NCI-H146 treated with DMSO at 0.1 percent for 48 hours (cell line): Measurements from ENCODE around the gene TMC8.
A peak's percentile ranks its signal among the peaks of the same experiment; 100 is the strongest.
"Not testable (repeated sequence)": the region's sequence is repeated elsewhere in the genome, so short reads cannot be mapped to it uniquely, and the experiment has no call there.

Experiments used
- DNase-seq: peaks from one replicate; lab custom pipeline; 2025; ENCODE audit not compliant: unreplicated experiment; lab: John Stamatoyannopoulos, UW

TMC8 gene

DNA sequence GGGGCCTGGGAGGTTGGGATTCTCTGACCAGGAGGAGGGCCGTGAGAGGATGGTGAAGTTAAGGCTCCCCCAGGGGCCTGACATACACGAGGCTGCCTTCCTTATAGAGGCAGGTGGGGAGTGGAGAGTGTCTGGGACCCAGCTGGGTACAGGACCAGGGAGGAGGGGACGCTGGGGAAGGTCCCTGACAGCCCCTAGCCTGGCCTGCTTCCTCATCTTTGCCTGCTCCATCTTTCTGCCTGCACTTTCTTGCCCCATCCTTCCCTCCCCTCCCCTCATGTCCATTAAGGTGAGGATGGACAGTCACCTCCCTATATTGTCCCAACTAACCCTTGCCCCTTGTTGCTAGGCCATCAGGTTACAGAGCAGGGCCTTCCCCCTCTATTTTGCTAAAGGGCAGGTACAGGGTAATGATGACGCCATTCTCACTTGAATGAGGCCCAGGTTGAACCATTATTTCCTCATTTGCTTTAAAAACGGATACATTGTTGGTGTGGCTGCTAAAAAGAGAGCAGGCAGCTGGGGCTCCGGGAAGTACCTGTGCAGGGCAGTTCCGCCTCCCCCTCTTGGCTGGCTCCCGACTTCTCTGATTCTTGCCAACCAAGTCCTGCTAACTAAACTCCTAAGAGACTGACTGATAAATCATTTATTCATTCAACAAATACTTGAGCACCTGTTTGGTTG is 16.9 kb downstream of the TMC8 start:
- no peak for DNase-seq

GRCh38 chr17:78148286-78149016 is 17.9 kb downstream of the TMC8 start:
- no peak for DNase-seq

- no peak for DNase-seq
These were observed 21.0 kb downstream of the TMC8 start for GRCh38 chr17:78151514-78152008.

GRCh38 chr17:78154903-78155811 is 24.6 kb downstream of the TMC8 start:
- no peak for DNase-seq

DNA sequence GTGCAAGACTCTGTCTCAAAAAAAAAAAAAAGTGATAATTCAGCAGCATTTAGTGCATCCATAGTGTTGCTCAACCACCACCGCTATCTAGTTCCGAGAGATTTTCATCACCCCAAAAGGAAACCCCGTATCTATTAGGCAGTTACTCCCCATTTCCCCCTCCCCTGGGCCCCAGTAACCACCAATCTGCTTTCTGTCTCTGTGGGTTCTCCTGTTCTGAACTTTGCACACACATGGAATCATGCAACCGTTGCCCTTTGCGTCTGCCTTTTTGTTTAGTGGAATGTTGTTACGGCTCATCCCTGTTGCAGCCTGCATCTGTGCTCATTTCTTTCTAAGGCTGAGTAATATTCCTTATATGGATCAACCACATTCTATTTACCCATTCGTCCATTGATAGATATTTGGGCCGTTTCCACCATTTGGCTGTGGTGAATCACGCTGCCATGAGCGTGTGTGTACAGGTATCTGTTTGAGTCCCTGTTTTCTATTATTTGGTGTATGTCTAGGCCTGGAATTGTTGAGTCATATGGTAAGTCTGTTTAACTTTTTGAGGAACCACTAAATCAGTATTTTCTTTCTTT is 29.1 kb downstream of the TMC8 start:
- no peak for DNase-seq

DNA sequence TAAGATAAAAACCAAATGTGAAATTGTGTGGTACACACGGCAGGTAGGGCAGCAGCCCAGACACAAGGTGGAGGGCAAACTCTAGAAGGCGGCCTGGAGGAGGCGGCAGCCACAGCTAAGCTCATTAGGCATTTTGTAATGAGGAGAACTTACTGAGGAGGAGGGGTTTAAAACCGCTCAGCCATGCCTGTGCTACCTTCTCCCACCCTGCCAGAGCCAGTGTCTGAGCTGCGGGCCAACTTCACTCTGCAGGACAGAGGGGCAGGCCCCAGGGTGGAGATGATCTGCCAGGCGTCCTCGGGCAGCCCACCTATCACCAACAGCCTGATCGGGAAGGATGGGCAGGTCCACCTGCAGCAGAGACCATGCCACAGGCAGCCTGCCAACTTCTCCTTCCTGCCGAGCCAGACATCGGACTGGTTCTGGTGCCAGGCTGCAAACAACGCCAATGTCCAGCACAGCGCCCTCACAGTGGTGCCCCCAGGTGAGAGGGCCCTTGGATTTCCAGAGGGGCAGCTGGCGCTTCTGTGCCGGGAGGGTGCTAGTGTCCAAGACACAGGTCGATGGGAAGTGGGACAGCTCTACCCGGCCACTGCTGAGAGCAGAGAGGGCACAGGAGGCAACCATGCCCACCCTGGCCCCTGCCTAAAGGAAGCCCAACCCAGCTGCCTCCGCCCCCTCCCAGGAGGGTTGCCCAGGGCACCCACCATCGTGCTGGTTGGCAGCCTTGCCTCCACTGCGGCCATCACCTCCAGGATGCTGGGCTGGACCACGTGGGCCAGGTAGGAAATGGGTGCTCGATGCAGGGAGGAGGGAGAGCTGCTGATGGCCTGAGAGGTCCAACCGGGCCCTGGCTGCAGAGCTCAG is 33.5 kb downstream of the TMC8 start:
- DNase-seq = no peak

DNA sequence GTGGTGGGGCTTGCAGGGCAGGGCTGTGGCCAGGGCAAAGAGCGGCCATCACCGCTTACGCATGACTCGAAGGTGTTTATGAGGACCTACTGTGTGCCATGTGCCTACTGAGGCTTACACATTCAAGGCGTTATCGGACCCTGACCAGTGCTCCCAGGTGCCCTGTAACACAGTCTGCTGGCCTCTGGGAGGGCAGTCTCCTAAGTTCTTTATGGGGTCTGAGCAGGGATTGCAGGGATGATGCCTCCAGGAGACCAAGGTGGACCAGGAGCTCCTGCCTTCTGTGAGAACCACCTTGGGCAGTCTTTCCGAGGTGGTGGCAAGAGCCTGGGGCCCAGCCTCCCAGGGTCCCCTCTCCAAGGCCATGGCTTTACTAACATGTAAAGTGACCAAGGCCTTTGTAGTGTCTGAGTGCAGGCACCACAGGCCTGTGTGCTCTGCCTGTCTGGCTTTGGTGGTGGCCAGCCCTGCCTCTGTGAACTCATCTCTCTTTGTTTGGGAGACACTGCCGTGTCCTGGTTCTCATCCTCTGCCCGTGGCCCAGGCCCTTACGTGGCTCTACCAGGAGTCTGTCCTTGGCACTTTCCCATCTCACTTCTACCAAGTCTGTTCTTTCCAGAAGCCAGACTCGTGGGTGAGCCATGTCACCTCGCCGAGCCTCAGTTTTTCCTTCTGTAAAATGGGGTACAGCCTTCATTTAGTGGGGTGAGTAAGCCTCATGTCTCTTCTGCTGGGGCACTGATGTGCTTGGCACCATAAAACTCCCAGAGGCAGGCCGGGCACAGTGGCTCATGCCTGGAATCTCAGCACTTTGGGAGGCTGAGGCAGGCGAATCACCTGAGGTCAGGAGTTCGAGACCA is 34.4 kb downstream of the TMC8 start:
- no peak for DNase-seq

DNA sequence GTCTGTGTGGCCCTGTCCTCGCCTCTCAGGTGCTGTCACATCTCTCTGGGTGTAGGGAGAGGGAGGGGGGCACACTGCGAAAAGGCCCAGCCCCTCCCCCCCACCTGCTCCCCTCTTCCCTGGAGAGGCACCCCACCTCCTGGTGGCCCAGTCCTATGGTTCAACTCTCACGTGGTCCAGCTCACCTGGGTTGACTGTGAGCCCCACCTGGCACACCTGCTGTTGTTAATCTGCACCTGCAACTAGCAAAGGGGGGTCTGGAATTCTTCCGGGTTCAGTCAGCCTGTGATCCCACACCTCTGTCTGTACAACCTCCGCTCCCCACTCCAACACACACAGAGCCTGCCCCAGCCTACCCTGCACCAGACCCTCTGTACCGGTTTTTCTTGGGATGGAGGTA is 35.8 kb downstream of the TMC8 start:
- DNase-seq = peak; percentile 42

DNA sequence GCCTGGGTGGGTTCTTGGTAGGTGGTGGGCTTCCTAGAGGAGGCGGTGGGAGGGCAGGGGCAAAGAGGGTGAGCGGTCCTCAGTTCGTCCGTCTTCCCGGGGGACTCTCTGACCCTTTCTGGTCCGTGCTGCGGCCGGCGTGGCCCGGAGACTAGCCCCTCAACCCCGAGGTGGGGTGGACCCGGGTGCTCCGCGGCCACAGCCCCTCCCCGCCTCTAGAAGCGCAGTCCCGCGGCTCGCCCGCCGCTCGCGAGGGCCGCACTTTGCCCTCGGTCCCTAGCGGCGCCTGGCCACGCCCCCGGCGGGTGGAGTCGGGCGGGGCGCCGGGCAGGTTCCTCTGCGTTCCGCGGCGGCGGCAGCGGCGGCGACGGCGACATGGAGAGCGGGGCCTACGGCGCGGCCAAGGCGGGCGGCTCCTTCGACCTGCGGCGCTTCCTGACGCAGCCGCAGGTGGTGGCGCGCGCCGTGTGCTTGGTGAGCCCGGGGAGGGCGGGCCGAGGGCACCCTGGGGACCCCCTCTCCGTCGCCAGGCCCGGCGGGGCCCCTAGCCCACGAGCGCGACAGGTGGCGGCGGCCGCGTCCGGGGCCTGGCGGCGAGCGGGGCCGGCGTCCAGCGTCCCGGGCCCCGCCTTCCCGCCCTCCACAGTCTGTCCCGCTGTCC is 37.8 kb downstream of the TMC8 start, which contains the start of gene SYNGR2:
Gene SYNGR2, plus strand, starts transcription at position 340 of the 661 bp plus-strand sequence. Its CDS starts 36 bp downstream, at position 376.
- DNase-seq = peak; percentile 63

GRCh38 chr17:78168903-78169793 is 38.6 kb downstream of the TMC8 start:
- peak; percentile 14 for DNase-seq

DNA sequence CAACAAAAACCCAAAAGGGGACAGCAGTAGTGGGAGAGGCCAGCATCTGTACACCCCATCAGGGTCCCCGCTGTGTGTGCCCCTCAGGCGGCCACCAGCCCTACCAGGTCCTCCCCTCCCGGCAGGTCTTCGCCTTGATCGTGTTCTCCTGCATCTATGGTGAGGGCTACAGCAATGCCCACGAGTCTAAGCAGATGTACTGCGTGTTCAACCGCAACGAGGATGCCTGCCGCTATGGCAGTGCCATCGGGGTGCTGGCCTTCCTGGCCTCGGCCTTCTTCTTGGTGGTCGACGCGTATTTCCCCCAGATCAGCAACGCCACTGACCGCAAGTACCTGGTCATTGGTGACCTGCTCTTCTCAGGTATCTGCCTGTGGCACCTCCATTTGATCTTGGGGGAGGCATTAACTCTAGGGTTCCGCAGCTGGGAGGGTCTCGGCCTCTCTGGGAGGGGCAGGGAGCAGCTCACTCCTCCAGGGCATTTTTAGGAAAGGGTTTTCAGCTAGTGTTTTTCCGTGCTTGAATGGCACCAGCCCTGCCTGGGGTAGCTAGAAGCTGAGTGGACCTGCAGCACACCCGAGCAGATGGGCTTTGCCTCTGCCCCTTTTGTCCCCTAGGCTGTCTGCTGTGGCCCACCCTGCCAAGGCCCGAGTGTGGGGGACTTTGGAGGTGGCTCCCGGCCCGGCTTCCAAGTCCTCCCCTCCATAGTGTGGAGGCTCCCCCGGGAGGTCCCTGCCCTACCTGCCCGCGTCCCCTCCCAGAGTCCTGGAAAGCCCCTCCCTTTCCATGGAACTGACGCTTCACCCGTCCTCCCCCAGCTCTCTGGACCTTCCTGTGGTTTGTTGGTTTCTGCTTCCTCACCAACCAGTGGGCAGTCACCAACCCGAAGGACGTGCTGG is 40.4 kb downstream of the TMC8 start:
- DNase-seq = no peak

GRCh38 chr17:78171591-78172248 is 41.1 kb downstream of the TMC8 start:
- DNase-seq = not testable (repeated sequence)

DNA sequence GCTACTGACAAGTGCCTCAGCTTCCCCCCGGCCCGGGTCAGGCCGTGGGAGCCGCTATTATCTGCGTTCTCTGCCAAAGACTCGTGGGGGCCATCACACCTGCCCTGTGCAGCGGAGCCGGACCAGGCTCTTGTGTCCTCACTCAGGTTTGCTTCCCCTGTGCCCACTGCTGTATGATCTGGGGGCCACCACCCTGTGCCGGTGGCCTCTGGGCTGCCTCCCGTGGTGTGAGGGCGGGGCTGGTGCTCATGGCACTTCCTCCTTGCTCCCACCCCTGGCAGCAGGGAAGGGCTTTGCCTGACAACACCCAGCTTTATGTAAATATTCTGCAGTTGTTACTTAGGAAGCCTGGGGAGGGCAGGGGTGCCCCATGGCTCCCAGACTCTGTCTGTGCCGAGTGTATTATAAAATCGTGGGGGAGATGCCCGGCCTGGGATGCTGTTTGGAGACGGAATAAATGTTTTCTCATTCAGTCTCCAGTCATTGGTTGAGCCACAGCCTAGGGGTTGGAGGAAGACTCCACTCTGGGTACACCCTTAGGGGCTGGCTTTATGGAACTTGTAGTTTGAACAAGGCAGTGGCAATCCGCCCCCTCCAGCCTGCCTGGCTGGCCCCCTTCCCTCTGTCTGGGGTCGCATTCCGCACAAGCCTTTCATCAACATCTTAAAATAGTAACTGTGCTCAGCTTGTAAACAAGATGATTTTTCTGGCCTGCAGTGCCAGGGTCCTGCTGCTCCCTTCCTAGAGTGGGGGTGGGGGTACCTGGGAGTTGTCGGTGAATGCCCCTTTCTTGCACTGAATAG is 41.9 kb downstream of the TMC8 start:
- no peak for DNase-seq

DNA sequence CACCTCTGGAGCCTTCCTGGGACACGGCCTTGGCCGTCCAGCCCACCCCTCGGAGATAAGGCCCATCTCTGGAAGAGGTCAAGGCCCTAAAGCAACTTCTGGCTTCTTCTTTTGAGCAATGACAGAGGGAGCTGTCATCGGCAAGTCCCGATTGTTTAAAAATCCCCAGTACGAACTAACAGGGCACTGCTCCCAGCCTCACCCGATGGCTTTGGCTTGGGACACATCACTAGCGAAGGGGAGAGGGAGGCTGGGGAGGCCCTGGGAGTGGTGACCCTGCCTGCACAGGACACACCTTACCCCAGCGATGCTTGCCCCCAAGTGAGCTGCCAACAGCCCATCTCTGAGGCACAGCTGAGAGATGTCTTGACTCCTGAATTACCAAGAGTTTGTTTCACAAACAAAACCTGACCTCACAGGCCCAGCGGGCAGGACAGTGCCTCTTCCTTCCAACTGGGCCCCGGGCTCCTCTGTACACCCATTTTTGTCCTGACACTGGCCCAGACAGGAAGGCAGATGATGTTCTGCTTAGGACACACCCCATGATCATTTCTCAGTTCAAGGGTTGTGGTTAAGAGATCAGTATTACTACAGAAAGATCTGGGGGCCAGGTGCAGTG is 42.6 kb downstream of the TMC8 start:
- DNase-seq = no peak
